Left lung (tissue), 10 donors: Measurements from ENCODE around the gene SIN3B. TPM values are rescaled to one million over a fixed set of nuclear protein-coding genes. Genes with fewer than 3 reads are reported as not detected.

ENCODE experiments used
- ATAC-seq: fragments of 200-7000 bp; cut with Tn5 transposase; one replicate; pipeline ENCODE4 v1.9.1; 2020; ENCODE audit warnings: moderate library complexity
- DNase-seq, 4 donors: peaks; one replicate each; pipeline ENCODE4 v3.0.0-alpha.2; 2013 to 2020
- H3K27ac ChIP-seq, 2 donors: fragments of 200-600 bp; sonication (generic) in 1 of 2; one replicate each; pipeline versions ENCODE4 v1.5.0 to v1.8.0; 2020 to 2021
- H3K27me3 ChIP-seq, 2 donors: fragments of 200-600 bp; sonication (generic) in 1 of 2; one replicate each; pipeline versions ENCODE4 v1.5.0 to v1.8.0; 2020 to 2021
- H3K36me3 ChIP-seq, 2 donors: fragments of 200-600 bp; sonication (generic) in 1 of 2; one replicate each; pipeline versions ENCODE4 v1.5.0 to v1.8.0; 2020 to 2021
- H3K4me1 ChIP-seq, 2 donors: fragments of 200-600 bp; one replicate each; pipeline ENCODE4 v1.8.0; 2021
- H3K4me3 ChIP-seq, 2 donors: fragments of 200-600 bp; sonication (generic) in 1 of 2; one replicate each; pipeline versions ENCODE4 v1.5.0 to v1.8.0; 2020 to 2021; ENCODE audit warnings: mild to moderate bottlenecking in 1 of 2
- H3K9me3 ChIP-seq, 2 donors: fragments of 200-600 bp; sonication (generic) in 1 of 2; one replicate each; pipeline versions ENCODE4 v1.5.0 to v1.8.0; 2020 to 2021
- intact Hi-C, 2 donors: fragments of 100-400 bp; cut with DNase I; formaldehyde crosslinking; loops; one replicate each; pipeline versions ENCODE4 v1.11.2 to v1.14.2; 2022
- polyA plus RNA-seq, 6 donors: library from polyadenylated mRNA; unstranded; fragments of 120-200 nt; gene quantifications; one replicate each; pipeline ENCODE4 v1.2.1, GENCODE V29; 2013; ENCODE audit not compliant: insufficient read length in 6 of 6
- total RNA-seq, 2 donors: library from RNA; stranded (reverse); fragmentation: NEBNext Ultra II Directional; extraction: Animal tissue kit (Norgen Biotek cat#: 25700); gene quantifications; one replicate each; pipeline ENCODE4 v1.2.1, GENCODE V29; 2021
- TF ChIP-seq, protein P1 (sequence below), 2 donors: fragments of 200-600 bp; sonication (generic) in 1 of 2; IDR thresholded peaks; one replicate each; pipeline versions ENCODE4 v1.5.0 to v1.8.0; 2021; ENCODE audit warnings: antibody characterized with exemption in 2 of 2
- donor health status: DM: no; HTN: yes; CAD: no.
- donor health status: DM: no; HTN: no; CAD: no.

Gene SIN3B
- total and polyA plus RNA-seq, 8 donors: 46.3 to 91.1 (median 69.5) TPM

DNA sequence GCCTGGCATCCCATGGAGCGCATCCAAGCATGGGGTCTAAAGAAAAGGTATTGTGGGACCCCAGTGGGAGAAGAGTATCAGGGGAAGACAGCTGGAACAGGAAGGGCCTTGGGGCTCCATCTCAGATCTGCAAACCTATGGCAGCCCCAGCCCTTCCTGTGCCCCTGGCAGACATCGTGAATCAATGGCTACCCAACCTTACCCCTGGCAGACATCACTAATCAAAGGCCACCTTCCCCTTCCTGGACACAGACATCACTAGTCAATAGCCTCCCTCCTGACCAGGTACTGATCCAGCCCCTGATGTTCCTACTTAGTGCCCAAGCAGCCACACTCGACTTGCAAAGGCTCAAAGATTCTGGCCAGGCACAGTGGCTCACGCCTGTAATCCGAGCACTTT is 75.4 kb downstream of the SIN3B start:
- intact Hi-C loops: no loop called here
- Histone ChIP-seq H3K27me3 (no peaks in the 10 kb centered on the region), H3K4me1 (no peaks in the 10 kb centered on the region), H3K9me3 (no peaks in the 10 kb centered on the region), H3K27ac (no peak overlapping the region), H3K36me3 (peaks cover 0 to 6% of the 10 kb centered on the region in 2 donors), H3K4me3 (no peak overlapping the region)
- TF ChIP-seq, protein P1, sequence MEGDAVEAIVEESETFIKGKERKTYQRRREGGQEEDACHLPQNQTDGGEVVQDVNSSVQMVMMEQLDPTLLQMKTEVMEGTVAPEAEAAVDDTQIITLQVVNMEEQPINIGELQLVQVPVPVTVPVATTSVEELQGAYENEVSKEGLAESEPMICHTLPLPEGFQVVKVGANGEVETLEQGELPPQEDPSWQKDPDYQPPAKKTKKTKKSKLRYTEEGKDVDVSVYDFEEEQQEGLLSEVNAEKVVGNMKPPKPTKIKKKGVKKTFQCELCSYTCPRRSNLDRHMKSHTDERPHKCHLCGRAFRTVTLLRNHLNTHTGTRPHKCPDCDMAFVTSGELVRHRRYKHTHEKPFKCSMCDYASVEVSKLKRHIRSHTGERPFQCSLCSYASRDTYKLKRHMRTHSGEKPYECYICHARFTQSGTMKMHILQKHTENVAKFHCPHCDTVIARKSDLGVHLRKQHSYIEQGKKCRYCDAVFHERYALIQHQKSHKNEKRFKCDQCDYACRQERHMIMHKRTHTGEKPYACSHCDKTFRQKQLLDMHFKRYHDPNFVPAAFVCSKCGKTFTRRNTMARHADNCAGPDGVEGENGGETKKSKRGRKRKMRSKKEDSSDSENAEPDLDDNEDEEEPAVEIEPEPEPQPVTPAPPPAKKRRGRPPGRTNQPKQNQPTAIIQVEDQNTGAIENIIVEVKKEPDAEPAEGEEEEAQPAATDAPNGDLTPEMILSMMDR (IDR thresholded peaks at IDR 0.05): no peak
- ATAC-seq (no peak), DNase-seq (no peak)

DNA sequence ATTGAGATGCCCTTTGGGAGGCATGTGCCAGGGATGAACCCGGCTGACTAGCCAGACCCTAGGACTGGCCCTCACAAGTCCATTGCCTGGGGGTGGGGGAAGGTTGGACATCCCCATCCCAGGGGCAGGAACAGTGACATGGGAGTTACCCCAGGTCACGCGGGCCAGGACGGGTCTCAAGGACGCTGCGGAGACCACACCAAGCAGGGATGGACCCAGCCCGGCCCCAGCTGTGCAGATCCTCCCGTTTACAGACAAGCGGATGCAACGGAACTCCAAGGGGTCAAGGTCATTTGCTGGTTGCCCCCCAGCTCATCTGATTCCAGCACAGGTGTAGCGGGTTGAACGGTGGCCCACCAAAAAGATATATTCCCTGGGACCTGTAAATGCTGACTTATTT is 79.6 kb downstream of the SIN3B start:
- H3K9me3 ChIP-seq: peaks cover 0 to 21% of the 10 kb centered on the region in 2 donors
- no peaks in the 10 kb centered on the region for H3K4me1 ChIP-seq
- H3K27me3 ChIP-seq: no peaks in the 10 kb centered on the region
- intact Hi-C loops: no loop called here
- H3K27ac ChIP-seq: no peak overlapping the region
- H3K4me3 ChIP-seq: no peak overlapping the region
- no peak for ATAC-seq
- TF ChIP-seq, protein P1 (IDR thresholded peaks at IDR 0.05): no peak
- H3K36me3 ChIP-seq: peaks cover 0 to 4% of the 10 kb centered on the region in 2 donors
- peak in 1 of 4 donors; percentile 61 for DNase-seq

DNA sequence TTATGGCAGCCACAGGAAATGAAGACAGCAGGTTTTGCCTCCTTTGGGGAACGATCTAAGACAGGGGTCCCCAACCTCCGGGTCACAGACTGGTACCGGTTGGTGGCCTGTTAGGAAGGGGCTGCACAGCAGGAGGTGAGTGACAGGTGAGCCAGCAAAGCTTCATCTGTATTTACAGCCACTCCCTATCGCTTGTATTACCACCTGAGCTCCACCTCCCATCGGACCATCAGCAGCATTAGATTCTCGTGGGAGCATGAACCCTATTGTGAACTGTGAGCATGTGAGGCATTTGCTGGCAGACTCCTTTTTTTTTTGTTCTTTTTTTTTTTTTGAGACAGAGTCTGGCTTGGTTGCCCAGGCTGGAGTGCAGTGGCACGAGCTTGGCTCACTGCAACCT is 81.8 kb downstream of the SIN3B start:
- Histone ChIP-seq H3K4me1 (no peaks in the 10 kb centered on the region), H3K9me3 (peaks cover 0 to 31% of the 10 kb centered on the region in 2 donors)

DNA sequence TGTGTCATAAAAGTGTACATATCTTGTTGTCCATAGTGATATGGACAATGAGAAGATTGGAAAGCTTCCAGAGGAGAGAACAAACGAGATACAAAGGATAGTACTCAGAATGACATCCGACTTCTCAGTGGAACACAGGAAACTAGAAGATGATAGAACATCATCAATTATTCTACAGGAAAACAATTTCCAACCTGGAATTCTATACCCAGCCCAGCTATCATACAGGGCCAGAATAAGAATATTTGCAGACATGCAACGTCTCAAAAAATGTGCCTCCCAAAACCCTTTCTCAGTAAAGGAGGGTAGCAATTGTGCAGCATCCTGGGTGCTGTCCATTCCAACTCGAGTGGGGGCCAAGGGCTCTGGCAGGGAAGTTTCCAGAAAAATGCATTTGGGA is 83.6 kb downstream of the SIN3B start:
- H3K4me1 ChIP-seq: no peaks in the 10 kb centered on the region
- DNase-seq (no peak), ATAC-seq (no peak)
- TF ChIP-seq, protein P1 (IDR thresholded peaks at IDR 0.05): no peak
- H3K27me3 ChIP-seq: no peaks in the 10 kb centered on the region
- H3K36me3 ChIP-seq: peaks cover 0 to 4% of the 10 kb centered on the region in 2 donors
- intact Hi-C loops: no loop called here
- H3K27ac ChIP-seq: no peak overlapping the region
- no peak overlapping the region for H3K4me3 ChIP-seq
- H3K9me3 ChIP-seq: peaks cover 0 to 31% of the 10 kb centered on the region in 2 donors

More for the DNA sequence above, 81.8 kb downstream of the SIN3B start:
- Histone ChIP-seq H3K4me3 (no peak overlapping the region), H3K27me3 (no peaks in the 10 kb centered on the region), H3K27ac (no peak overlapping the region), H3K36me3 (peaks cover 0 to 4% of the 10 kb centered on the region in 2 donors)
- TF ChIP-seq, protein P1 (IDR thresholded peaks at IDR 0.05): no peak
- ATAC-seq (no peak), DNase-seq (no peak)
- intact Hi-C loops: no loop called here

DNA sequence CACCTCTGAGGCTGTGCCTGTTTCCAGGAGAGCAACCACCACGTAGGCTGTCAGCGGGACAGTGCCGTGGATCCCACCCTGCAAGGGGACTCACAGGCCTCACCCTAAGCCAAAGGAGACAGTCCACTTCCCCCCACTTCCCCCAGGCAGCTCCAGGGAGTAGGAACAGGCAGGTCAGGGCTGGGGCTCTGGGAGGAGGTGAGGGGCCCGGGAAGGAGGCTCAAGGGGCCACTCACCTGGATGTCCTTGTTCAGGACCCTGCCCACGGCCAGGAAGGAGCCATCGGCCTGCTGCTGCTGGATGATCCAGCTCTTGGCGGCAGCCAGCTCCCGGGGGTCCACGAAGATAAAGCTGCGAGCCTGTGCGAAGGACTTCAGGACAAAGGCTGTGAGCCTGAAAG is 85.2 kb downstream of the SIN3B start:
- DNase-seq: peak in 1 of 4 donors; percentile 65
- Histone ChIP-seq H3K4me1 (no peaks in the 10 kb centered on the region), H3K9me3 (peaks cover 0 to 35% of the 10 kb centered on the region in 2 donors), H3K36me3 (peaks cover 0 to 4% of the 10 kb centered on the region in 2 donors), H3K27ac (no peak overlapping the region), H3K4me3 (no peak overlapping the region), H3K27me3 (no peaks in the 10 kb centered on the region)
- TF ChIP-seq, protein P1 (IDR thresholded peaks at IDR 0.05): no peak
- ATAC-seq: no peak
- intact Hi-C loops: no loop called here
